KG1 (cell line): ENCODE measurements around the gene CFL1.

Source experiments
- DNase-seq: peaks from one replicate; lab custom pipeline; 2025; lab: John Stamatoyannopoulos, UW

Gene CFL1

GRCh38 chr11:65869643-65870306, 11.8 kb upstream of the CFL1 start:
- DNase-seq: no peak

DNA sequence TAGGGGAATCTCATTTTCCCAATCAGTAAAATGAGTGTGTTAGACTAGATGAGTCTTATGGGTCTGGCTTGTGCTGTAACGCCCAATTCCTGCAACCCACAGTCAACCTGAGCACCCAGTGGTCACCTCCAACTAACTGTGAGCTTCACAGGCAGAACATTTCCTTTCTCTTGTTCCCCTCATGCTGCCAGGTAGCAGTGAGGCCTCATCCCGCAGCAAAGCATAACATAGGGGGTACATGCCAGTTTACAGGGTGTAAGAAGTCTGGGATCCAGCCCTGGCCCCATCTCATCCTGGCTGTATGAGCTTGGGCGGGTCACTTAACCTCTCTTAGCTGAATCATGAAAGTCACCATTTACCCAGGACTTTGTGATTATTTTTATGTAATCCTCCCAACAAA, 10.9 kb upstream of the CFL1 start:
- DNase-seq: no peak

- no peak for DNase-seq
These were observed 10.2 kb upstream of the CFL1 start for GRCh38 chr11:65868076-65868667.

- DNase-seq: no peak
These were observed 9.5 kb upstream of the CFL1 start for GRCh38 chr11:65867284-65868071.

GRCh38 chr11:65866509-65867283, 8.7 kb upstream of the CFL1 start:
- DNase-seq: no peak

GRCh38 chr11:65865550-65866172, 7.7 kb upstream of the CFL1 start:
- DNase-seq: no peak

- DNase-seq: no peak
These were observed 6.9 kb upstream of the CFL1 start for GRCh38 chr11:65864706-65865471.

DNA sequence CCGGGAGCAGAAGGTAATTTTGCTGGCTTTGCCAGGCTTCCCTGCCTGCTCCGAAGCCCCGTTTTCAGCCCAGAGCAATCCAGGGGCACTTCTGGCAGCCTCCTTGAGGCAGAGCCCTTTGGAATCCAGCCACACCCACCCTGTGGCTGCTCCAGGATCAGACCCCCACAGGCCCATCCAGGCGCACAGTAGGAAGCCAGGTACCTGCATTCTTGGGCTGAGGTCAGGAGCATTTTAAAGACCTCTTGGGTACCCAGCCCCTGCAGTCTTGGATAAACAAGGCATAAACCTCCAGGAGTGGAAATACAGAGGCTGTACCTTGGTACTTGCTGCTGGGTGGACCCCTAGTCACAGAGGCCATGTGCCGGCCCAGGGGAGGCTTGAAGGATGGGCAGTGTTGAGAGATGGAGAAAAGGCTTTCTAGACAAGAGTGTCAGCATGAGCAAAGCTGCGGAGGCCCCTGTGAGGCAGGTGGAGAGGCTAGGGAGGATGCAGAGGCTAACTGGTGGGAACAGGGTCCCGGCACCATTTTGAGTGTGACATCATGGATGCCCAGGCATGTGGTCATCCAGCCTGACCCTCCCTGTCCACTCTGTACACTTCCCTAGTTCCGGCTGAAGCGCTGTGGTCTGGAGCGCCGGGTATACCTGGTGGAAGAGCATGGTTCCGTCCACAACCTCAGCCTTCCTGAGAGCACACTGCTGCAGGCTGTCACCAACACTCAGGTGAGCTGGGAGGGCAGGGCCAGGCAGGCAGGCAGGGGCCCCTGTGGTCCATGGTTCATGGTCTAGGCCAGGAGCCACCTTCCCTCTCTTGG, 6.1 kb upstream of the CFL1 start:
- DNase-seq: no peak

DNA sequence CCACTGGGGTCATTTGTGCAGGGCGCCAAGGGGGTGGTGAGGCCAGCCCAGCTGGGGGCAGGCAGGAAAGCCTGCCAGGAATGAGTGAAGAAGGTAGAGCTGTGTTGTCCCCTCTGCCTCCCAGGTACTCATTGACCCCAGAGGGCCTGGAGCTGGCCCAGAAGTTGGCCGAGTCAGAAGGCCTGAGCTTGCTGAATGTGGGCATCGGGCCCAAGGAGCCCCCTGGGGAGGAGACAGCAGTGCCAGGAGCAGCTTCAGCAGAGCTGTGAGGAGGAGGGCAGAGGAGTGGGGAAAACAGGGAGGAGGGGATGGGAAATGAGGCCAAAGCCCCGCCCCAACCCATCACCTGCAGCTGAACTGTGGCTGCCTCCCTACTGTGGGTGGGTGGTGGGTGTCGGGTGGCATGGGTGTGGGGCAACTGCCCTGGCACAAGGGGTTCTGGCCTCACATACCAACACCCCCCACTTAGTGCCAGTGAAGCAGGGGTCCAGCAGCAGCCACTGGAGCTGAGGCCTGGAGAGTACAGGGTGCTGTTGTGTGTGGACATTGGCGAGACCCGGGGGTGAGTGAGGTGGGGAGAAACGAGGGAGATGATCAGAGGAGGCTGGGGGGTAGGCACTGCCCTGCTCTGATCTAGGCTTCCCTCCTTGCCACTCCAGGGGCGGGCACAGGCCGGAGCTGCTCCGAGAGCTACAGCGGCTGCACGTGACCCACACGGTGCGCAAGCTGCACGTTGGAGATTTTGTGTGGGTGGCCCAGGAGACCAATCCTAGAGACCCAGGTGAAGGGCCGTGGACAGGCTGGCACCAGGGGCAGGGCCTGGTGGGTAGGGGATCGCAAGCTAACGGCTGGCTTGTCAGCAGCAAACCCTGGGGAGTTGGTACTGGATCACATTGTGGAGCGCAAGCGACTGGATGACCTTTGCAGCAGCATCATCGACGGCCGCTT, 5.2 kb upstream of the CFL1 start:
- DNase-seq: no peak

DNA sequence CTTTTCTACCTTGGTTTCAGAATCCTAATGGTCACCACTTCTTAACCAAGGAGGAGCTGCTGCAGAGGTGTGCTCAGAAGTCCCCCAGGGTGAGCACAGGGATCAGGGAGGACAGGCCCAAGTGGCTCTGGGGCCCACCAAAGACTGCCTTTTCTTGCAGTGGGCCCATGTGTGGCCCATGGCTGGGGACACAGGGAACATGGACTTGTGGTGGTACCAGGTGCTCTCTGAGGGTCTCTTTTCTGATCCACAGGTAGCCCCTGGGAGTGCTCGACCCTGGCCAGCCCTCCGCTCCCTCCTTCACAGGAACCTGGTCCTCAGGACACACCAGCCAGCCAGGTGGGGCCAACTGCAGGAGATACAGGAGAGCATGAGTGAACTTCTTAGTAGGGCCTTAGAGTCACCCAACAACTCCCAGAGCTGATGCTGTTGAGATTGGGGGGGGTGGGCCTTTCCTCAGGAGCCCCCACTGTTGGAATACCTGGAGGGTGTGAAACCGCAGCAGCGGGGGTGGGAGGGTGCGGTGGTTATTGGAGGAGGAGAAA, 4.3 kb upstream of the CFL1 start:
- DNase-seq: no peak

DNA sequence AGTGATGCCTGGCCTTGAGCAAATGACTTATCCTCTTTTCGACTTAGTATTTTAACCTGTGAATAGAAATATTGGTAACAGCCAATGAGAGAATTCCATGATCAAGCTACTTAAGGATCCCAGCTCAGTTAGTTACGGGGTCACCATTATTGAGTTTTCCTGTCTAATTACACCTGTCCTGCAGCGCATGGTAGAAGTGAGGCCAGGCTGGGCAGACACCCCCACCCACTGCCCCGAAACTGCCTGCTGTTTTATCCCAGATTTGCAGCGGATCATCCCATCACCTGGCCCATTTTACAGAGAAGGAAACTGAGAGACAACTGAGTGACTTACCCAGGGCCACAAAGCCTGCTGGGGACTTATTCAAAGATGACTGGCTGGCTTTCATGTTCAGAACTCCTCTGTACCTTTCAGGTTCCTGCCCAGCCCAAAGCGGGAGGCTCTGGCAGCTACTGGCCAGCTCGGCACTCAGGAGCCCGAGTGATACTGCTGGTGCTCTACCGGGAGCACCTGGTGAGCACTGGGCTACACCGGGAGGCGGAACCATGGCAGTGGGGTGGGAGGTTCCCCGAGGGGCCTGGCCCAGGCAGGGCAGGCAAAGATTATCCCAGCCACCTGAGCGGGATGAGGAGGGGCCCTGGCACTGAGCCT, 3.7 kb upstream of the CFL1 start:
- no peak for DNase-seq

DNA sequence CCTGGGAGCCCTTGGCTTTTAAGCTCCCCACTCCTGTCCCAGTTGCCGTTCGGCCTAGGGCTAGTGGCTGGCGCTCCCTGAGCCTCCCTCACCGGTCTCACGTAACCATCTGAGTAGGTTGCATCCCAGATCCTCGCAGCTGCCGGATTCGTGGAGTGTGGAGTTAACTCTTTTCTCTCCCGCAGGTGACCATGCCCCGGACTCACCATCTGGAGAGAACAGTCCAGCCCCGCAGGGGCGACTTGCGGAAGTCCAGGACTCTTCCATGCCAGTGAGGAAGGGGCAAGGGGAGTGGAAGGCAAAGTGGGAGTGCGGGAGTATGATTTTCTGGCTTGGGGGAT, 3.2 kb upstream of the CFL1 start:
- no peak for DNase-seq

DNA sequence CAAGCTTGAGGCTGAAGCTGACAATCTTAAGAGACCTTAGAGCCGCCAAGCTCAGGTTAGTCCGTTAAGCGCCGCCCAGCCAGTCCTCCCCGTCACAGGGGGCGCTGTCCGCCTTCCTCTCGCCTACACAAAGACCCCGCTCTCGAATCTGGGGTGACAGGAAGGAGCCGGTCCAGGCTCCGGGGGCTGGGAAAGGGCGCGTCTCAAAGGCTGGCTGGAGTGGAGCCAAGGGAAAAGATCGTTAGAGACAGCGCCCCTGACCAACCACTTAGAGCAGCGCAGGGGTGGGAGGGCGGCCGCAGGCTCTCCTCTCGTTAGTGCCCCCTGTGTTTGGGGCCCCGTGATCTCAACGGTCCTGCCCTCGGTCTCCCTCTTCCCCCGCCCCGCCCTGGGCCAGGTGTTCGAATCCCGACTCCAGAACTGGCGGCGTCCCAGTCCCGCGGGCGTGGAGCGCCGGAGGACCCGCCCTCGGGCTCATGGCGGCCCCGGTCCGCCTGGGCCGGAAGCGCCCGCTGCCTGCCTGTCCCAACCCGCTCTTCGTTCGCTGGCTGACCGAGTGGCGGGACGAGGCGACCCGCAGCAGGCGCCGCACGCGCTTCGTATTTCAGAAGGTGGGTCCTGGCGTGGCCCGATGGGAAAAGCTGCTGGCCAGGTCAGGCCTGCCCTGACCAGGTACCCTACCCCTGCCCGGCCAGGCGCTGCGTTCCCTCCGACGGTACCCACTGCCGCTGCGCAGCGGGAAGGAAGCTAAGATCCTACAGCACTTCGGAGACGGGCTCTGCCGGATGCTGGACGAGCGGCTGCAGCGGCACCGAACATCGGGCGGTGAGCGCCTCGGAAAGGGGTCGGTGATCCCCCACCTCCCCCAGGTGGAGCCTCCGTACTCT, 2.5 kb upstream of the CFL1 start, which contains the start of gene MUS81:
Gene MUS81 (plus strand): TSS at position 156 of the 887 bp plus-strand sequence. CDS start 321 bp downstream, at position 477.
- peak; percentile 99 for DNase-seq

GRCh38 chr11:65859812-65860277, 1.9 kb upstream of the CFL1 start:
- no peak for DNase-seq

- DNase-seq: peak; percentile 100
These were observed 1.3 kb upstream of the CFL1 start for GRCh38 chr11:65859095-65859811.

DNA sequence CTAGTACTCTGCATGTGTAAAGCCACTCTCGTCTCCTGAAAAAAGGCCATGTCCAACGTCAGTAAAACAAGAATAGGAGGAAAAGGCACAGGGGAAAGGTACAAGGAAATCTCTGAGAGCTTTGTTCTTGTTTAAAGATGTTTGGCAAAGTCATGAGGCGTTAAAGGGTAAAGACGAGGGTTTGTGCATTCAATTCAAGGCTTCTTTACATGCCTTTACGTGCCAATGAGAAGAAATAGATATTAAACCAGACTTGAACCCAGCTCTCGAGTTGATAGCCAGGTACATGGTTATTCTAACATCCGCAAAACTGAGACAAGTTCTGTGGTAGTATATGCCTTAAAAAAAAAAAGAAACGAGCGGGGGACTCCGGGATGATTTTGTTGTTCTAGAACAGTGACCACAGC, 704 bp upstream of the CFL1 start:
- peak; percentile 92 for DNase-seq

GRCh38 chr11:65857500-65857852, 504 bp downstream of the CFL1 start:
- DNase-seq: no peak
